Fibroblast of lung (primary cell): ENCODE measurements around the gene NDST1. TPM values are rescaled to one million over a fixed set of nuclear protein-coding genes. Genes with fewer than 3 reads are reported as not detected.

Experiments used
- DNase-seq, 2 donors: peaks; one replicate each; pipeline versions ENCODE4 v3.0.0 to v3.0.0-alpha.2; 2010; ENCODE audit warnings: low read depth in 2 of 2
- H2AFZ ChIP-seq: 2 replicates; pipeline ENCODE4 v1.5.1; 2012; ENCODE audit warnings: low read length, control low read depth, inconsistent platforms
- H3K27ac ChIP-seq: 2 replicates; pipeline ENCODE4 v1.5.1; 2011; ENCODE audit warnings: low read length, control low read depth; ENCODE audit not compliant: insufficient read depth
- H3K27me3 ChIP-seq: 2 replicates; pipeline ENCODE4 v1.5.1; 2011; ENCODE audit warnings: mild to moderate bottlenecking, low read length; ENCODE audit not compliant: control insufficient read depth, insufficient read depth
- H3K36me3 ChIP-seq: 2 replicates; pipeline ENCODE4 v1.5.1; 2011; ENCODE audit warnings: low read length; ENCODE audit not compliant: control insufficient read depth, insufficient read depth
- H3K4me1 ChIP-seq: 2 replicates; pipeline ENCODE4 v1.5.1; 2011; ENCODE audit warnings: low read length; ENCODE audit not compliant: control insufficient read depth, insufficient read depth; ENCODE audit errors: extremely low read depth
- H3K4me2 ChIP-seq: 2 replicates; pipeline ENCODE4 v1.5.1; 2011; ENCODE audit warnings: low read length, control low read depth; ENCODE audit not compliant: insufficient read depth; ENCODE audit errors: extremely low read depth
- H3K4me3 ChIP-seq, 4 experiments: fragments of 200-600 bp in 1 of 4; sonication (generic) in 1 of 4; replicated peaks in 1 of 4; 2 replicates each; pipeline ENCODE4 v1.5.1; 2011 to 2016; ENCODE audit warnings: low read length in 4 of 4, low read depth in 3 of 4, mild to moderate bottlenecking in 3 of 4, control low read depth in 2 of 4, inconsistent platforms in 1 of 4, mixed read lengths in 1 of 4; ENCODE audit not compliant: insufficient read depth in 1 of 4; ENCODE audit errors: control extremely low read depth in 1 of 4
- H3K79me2 ChIP-seq: 2 replicates; pipeline ENCODE4 v1.5.1; 2012; ENCODE audit warnings: mild to moderate bottlenecking, low read length, inconsistent platforms; ENCODE audit not compliant: control insufficient read depth, insufficient read depth
- H3K9ac ChIP-seq: 2 replicates; pipeline ENCODE4 v1.5.1; 2011; ENCODE audit warnings: mild to moderate bottlenecking, low read length, control low read depth; ENCODE audit not compliant: insufficient read depth
- H3K9me3 ChIP-seq: 2 replicates; pipeline ENCODE4 v1.5.1; 2012; ENCODE audit warnings: low read depth, low read length; ENCODE audit not compliant: control insufficient read depth, insufficient read depth
- H4K20me1 ChIP-seq: 2 replicates; pipeline ENCODE4 v1.5.1; 2011; ENCODE audit warnings: low read length; ENCODE audit not compliant: control insufficient read depth, insufficient read depth; ENCODE audit errors: extremely low read depth
- CTCF ChIP-seq, 2 donors: IDR thresholded peaks in 1 of 2; conservative IDR thresholded peaks in 1 of 2; 1 replicate in 1 of 2; 2 replicates in 1 of 2; pipeline ENCODE4 v1.5.1; 2011 to 2012; ENCODE audit warnings: low read length in 2 of 2, control low read depth in 1 of 2, inconsistent platforms in 1 of 2, low read depth in 1 of 2, mild to moderate bottlenecking in 1 of 2
- EZH2 ChIP-seq: IDR thresholded peaks from 2 replicates; pipeline ENCODE4 v1.5.1; 2012; ENCODE audit warnings: low read length, control low read depth, mild to moderate bottlenecking; ENCODE audit errors: missing control alignments
- polyA plus RNA-seq, 2 donors: library from polyadenylated mRNA; depleted of rRNA in 1 of 2; stranded (reverse) in 1 of 2; unstranded in 1 of 2; fragments of >200 nt; gene quantifications; 2 replicates each; pipeline ENCODE4 v1.2.1, GENCODE V29; 2011 to 2012; ENCODE audit warnings: missing spikeins in 1 of 2
- total RNA-seq: library from RNA; depleted of rRNA; stranded (reverse); fragments of >200 nt; gene quantifications from 2 replicates; pipeline ENCODE4 v1.2.1, GENCODE V29; 2014

NDST1 gene
- total and polyA plus RNA-seq, 2 donors (not counting 1 experiment from before 2014, with no cell fraction given): 38.5 to 94.8 TPM

- Histone ChIP-seq H3K36me3 (peaks cover 2% of the 10 kb centered on the region), H3K9ac (no peak overlapping the region), H3K4me3 (peak overlapping the region in 1 of 4 experiments; percentile 87), H2AFZ (no peak overlapping the region), H3K4me2 (peak overlapping the region; percentile 86), H3K27me3 (no peaks in the 10 kb centered on the region), H3K27ac (peak overlapping the region; percentile 65), H3K9me3 (no peaks in the 10 kb centered on the region), H3K79me2 (peaks cover 94% of the 10 kb centered on the region), H3K4me1 (peaks cover 54% of the 10 kb centered on the region), H4K20me1 (no peaks in the 10 kb centered on the region)
- TF ChIP-seq CTCF (conservative IDR thresholded peaks at IDR 0.05 in 1 of 2, IDR thresholded peaks at IDR 0.05 in 1 of 2; ENCODE audit: low read depth in 1 of 2, low read length in 2 of 2): peak in 1 of 2 donors; percentile 2
- no peak for TF ChIP-seq EZH2
- DNase-seq: peak; percentile 49 to 73
These were observed 18.3 kb upstream of the NDST1 start for GRCh38 chr5:150489360-150490295.

DNA sequence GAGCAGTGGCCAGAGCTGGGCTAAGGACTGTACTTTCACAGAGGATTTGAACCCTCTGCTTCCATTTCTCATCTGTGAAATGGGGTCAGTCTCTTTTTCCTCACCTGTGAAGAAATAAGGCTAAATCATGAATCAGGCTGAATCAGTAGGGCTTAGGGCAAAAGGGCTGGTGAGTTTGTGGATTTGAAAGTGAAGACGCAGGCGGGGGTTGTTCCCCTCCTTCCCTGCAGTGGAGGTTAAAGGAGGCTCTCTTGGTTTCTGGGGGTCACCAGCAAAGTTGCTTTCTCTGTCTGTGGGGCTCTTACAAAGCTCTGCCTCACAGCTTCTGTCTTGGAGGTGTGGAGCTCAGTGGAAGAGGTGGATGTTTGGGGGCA lies 17.6 kb upstream of the NDST1 start:
- peaks cover 91% of the 10 kb centered on the region for H3K79me2 ChIP-seq
- no peaks in the 10 kb centered on the region for H3K9me3 ChIP-seq
- H3K27ac ChIP-seq: peak overlapping the region; percentile 36
- H3K4me3 ChIP-seq: peak overlapping the region in 1 of 4 experiments; percentile 87
- TF ChIP-seq EZH2: no peak
- TF ChIP-seq CTCF (conservative IDR thresholded peaks at IDR 0.05 in 1 of 2, IDR thresholded peaks at IDR 0.05 in 1 of 2; ENCODE audit: low read depth in 1 of 2, low read length in 2 of 2): no peak
- H3K9ac ChIP-seq: no peak overlapping the region
- no peak for DNase-seq
- peak overlapping the region; percentile 58 for H3K4me2 ChIP-seq
- H3K27me3 ChIP-seq: no peaks in the 10 kb centered on the region
- no peak overlapping the region for H2AFZ ChIP-seq
- H4K20me1 ChIP-seq: no peaks in the 10 kb centered on the region
- H3K4me1 ChIP-seq: peaks cover 51% of the 10 kb centered on the region
- H3K36me3 ChIP-seq: peaks cover 2% of the 10 kb centered on the region

GRCh38 chr5:150490754-150491153 lies 17.2 kb upstream of the NDST1 start:
- Histone ChIP-seq H3K4me3 (peak overlapping the region in 1 of 4 experiments; percentile 8), H3K79me2 (peaks cover 90% of the 10 kb centered on the region), H3K4me1 (peaks cover 51% of the 10 kb centered on the region), H3K4me2 (peak overlapping the region; percentile 58), H4K20me1 (no peaks in the 10 kb centered on the region), H3K27ac (peak overlapping the region; percentile 36), H3K27me3 (no peaks in the 10 kb centered on the region), H3K36me3 (peaks cover 4% of the 10 kb centered on the region), H3K9ac (no peak overlapping the region), H3K9me3 (no peaks in the 10 kb centered on the region), H2AFZ (no peak overlapping the region)
- TF ChIP-seq CTCF (conservative IDR thresholded peaks at IDR 0.05 in 1 of 2, IDR thresholded peaks at IDR 0.05 in 1 of 2; ENCODE audit: low read depth in 1 of 2, low read length in 2 of 2) (no peak), EZH2 (no peak)
- DNase-seq: no peak
